SK-N-MC (cell line): ENCODE results near the gene CMTM3.

Source experiments
- DNase-seq: peaks from one replicate; pipeline ENCODE4 v3.0.0-alpha.2; 2011; ENCODE audit warnings: low read depth, low spot score
- H3K27ac ChIP-seq: fragments of 200-600 bp; sonication (generic); 2 replicates; pipeline ENCODE4 v1.5.1; 2016; ENCODE audit warnings: mixed run types
- H3K36me3 ChIP-seq: fragments of 200-600 bp; sonication (generic); 2 replicates; pipeline ENCODE4 v1.6.1; 2017; ENCODE audit warnings: antibody characterized with exemption, low read length, mixed read lengths; ENCODE audit not compliant: insufficient read depth
- H3K4me3 ChIP-seq: fragments of 200-600 bp; sonication (generic); 2 replicates; pipeline ENCODE4 v1.5.1; 2016
- H3K9ac ChIP-seq: fragments of 200-600 bp; sonication (generic); 2 replicates; pipeline ENCODE4 v1.8.0; 2017; ENCODE audit warnings: mixed run types, mixed read lengths; ENCODE audit not compliant: insufficient read length
- H3K9me3 ChIP-seq: fragments of 200-600 bp; sonication (generic); 2 replicates; pipeline ENCODE4 v1.6.1; 2017; ENCODE audit warnings: low read depth, mild to moderate bottlenecking, antibody characterized with exemption, low read length, moderate library complexity, mixed read lengths
- EZH2 ChIP-seq: fragments of 200-600 bp; sonication (generic); IDR thresholded peaks from one replicate; pipeline ENCODE4 v1.6.1; 2017; ENCODE audit warnings: antibody characterized with exemption
- FOXP2 ChIP-seq: optimal IDR thresholded peaks from 2 replicates; pipeline ENCODE3; 2011; ENCODE audit warnings: mild to moderate bottlenecking, moderate library complexity; ENCODE audit not compliant: insufficient read depth; ENCODE audit errors: extremely low read length, control extremely low read depth
- POLR2AphosphoS5 ChIP-seq: IDR thresholded peaks from 2 replicates; pipeline ENCODE4 v1.6.1; 2012; ENCODE audit warnings: mild to moderate bottlenecking, low read depth, low read length, borderline replicate concordance

CMTM3 gene

DNA sequence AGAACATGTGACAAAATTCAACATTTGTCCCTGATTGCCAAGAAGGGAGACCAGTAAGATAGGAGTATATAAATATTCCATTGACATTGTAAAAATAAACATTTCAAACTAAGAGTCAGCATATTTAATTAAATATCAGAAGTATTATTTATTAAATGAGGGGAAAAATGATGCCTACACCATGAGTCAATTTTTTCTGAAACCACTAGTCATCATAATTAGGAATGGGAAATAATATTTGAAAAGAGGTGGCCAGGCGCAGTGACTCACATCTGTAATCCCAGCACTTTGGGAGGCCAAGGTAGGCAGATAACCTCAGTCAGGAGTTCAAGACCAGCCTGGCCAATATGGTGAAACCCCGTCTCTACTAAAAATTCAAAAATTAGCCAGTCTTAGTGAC lies 36.1 kb upstream of the CMTM3 start:
- DNase-seq = no peak
- H3K27ac ChIP-seq = no peak overlapping the region
- TF ChIP-seq FOXP2 (no peak), EZH2 (no peak)
- H3K9ac ChIP-seq = no peak overlapping the region
- H3K36me3 ChIP-seq = no peaks in the 10 kb centered on the region; the same call in 1 of the 2 replicates
- H3K4me3 ChIP-seq = no peak overlapping the region
- no peaks in the 10 kb centered on the region for H3K9me3 ChIP-seq

- H3K27ac ChIP-seq = no peak overlapping the region
These were observed 35.4 kb upstream of the CMTM3 start for GRCh38 chr16:66569131-66569530.

GRCh38 chr16:66569827-66570405 lies 34.6 kb upstream of the CMTM3 start:
- no peak for TF ChIP-seq FOXP2
- TF ChIP-seq POLR2AphosphoS5 = no peak
- TF ChIP-seq EZH2 = no peak
- Histone ChIP-seq H3K36me3 (no peaks in the 10 kb centered on the region; the same call in 1 of the 2 replicates), H3K9ac (no peak overlapping the region), H3K4me3 (no peak overlapping the region), H3K9me3 (no peaks in the 10 kb centered on the region), H3K27ac (no peak overlapping the region)
- DNase-seq = no peak

More at GRCh38 chr16:66569131-66569530, 35.4 kb upstream of the CMTM3 start:
- H3K9me3 ChIP-seq = no peaks in the 10 kb centered on the region
- H3K36me3 ChIP-seq = no peaks in the 10 kb centered on the region; the same call in 1 of the 2 replicates
- no peak overlapping the region for H3K9ac ChIP-seq
- no peak overlapping the region for H3K4me3 ChIP-seq
- DNase-seq = no peak
- TF ChIP-seq FOXP2 (no peak), EZH2 (no peak), POLR2AphosphoS5 (no peak)

DNA sequence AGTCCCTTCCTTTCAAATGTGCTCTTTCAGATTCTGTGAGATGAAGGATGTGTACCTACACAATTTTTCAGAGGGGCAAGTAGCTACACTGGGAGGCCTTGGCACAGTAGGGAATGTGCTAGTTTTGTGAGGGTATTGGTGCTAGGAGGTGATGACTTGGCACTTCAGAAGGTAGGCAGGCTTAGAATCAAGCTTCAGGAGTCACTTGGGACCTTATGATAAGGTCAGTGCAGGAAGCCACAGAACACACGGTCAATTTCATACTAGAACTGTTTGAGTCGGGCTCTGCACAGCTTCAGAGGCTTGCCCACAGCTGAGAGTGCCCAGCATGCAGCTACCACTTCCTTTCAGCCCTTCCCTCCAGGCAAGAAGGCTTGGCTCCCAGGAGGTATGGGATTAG lies 32.1 kb upstream of the CMTM3 start:
- no peak for DNase-seq
- Histone ChIP-seq H3K4me3 (no peak overlapping the region), H3K27ac (no peak overlapping the region), H3K9me3 (no peaks in the 10 kb centered on the region), H3K9ac (no peak overlapping the region), H3K36me3 (no peaks in the 10 kb centered on the region)
- TF ChIP-seq EZH2 = no peak
- TF ChIP-seq POLR2AphosphoS5 = no peak
- no peak for TF ChIP-seq FOXP2

DNA sequence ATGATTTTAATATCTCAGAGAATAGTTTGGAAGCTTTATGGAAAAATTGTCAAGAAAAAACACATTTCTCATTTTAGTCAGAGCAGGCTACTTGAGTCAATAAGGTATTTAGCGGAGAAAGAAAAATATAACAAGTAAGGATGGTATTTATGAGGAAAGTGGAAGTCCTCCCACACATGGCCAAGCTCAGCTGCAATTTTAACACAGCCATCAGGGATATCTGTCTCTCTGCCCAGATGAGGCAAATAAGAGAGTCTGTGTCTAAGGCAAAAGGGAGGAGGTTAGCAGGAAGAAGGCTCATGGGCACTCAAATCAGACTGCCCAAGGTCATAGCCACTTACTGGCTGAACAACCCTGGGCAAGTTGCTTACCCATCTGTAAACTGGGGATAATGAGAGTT lies 30.4 kb upstream of the CMTM3 start:
- no peak overlapping the region for H3K27ac ChIP-seq
- no peaks in the 10 kb centered on the region for H3K9me3 ChIP-seq
- no peak overlapping the region for H3K4me3 ChIP-seq
- H3K36me3 ChIP-seq = no peaks in the 10 kb centered on the region
- TF ChIP-seq POLR2AphosphoS5 (no peak), FOXP2 (no peak), EZH2 (no peak)
- no peak overlapping the region for H3K9ac ChIP-seq
- DNase-seq = no peak

DNA sequence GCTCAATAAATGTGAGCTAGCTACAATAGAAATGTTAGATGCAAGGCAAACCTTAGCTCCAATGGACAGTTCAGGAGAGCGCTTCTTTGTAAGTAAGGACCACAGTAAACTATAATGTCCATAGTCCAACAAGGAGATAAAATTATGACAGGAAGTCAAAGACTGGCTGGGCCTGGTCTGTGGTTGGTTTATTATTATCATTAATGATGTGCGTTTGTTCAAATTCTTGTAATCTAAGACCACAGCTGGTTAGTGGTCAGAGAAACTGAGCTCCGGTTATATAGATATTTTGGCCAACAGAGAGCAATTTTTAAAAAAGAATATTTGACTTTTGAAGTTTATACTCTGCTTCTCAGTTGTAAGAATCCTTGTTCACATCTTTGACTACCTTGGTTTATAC lies 30.0 kb upstream of the CMTM3 start:
- no peak for DNase-seq
- H3K4me3 ChIP-seq = no peak overlapping the region
- H3K9ac ChIP-seq = no peak overlapping the region
- no peaks in the 10 kb centered on the region for H3K36me3 ChIP-seq
- H3K27ac ChIP-seq = no peak overlapping the region
- TF ChIP-seq POLR2AphosphoS5 = no peak
- no peak for TF ChIP-seq FOXP2
- TF ChIP-seq EZH2 = no peak
- no peaks in the 10 kb centered on the region for H3K9me3 ChIP-seq

DNA sequence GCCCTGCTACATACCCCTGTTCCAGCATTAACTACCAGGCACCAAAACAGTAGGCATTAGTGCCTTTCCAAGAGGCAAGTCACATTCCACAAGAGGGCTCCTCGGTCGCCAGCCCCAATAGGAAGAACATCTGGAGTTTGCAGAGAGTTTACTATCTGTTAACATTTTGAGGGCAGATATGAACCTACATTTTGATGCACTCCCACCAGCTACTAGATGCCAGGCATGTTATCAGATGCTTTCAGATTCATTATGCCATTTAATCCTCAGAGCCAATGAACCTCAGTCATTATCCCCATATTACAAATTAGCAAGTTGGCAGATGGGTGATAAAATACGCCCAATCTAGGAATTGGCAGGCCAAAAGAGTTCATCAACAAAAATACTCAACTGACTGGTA lies 29.4 kb upstream of the CMTM3 start:
- no peak for DNase-seq
- Histone ChIP-seq H3K9me3 (no peaks in the 10 kb centered on the region), H3K4me3 (no peak overlapping the region), H3K36me3 (no peaks in the 10 kb centered on the region), H3K9ac (no peak overlapping the region), H3K27ac (no peak overlapping the region)
- no peak for TF ChIP-seq FOXP2
- TF ChIP-seq POLR2AphosphoS5 = no peak
- no peak for TF ChIP-seq EZH2

GRCh38 chr16:66576296-66576695 lies 28.2 kb upstream of the CMTM3 start:
- Histone ChIP-seq H3K9me3 (no peaks in the 10 kb centered on the region), H3K27ac (no peak overlapping the region), H3K36me3 (no peaks in the 10 kb centered on the region), H3K9ac (no peak overlapping the region), H3K4me3 (no peak overlapping the region)
- DNase-seq = no peak
- TF ChIP-seq POLR2AphosphoS5 (no peak), EZH2 (no peak), FOXP2 (no peak)
